ENCODE data around the gene NADSYN1.
"Not testable (repeated sequence)": the region's sequence is repeated elsewhere in the genome, so short reads cannot be mapped to it uniquely, and the experiment has no call there.

NADSYN1 gene

DNA sequence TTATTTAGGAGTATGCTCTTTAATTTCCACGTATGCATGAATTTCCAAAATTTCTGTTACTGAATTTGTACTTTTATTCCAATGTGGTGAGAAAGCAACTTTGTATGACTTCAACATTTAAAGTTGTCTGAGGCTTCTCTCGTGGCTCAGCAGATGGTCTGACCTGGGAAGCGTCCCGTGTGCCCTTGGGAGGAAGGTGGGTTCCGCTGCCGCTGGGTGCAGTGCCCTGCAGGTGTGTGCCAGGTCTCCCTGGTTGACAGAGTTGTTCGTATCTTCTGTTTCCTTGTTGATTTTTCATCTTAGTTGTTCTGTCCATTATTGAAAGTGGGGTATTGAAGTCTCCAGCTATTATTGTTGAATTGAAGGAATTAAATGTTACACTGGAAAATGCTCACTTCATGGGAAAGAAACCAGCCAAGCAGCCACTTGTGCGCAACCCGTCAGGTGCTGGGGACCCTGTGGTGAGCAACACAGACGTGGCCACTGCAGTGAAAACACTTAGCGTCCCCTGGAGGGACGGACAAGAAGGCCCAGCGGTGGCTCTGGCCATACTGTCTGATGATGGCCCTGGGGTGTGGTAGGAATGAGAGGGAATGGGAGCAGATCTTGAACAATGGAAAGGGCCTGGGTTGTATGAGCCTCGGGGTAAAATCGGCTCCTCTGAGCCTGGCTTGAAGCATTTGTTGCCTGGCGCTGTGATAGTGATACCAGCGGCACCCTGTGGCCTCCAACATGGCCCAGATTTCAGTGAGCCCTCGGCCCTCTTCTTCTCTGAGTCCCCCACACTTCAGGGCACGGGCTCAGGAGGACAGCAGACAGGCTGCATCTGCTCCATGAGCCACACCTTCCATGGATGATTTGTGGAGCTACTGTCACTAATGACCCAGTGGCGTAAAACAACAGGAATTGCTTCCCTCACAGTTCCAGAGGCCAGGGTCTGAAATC, 42.6 kb downstream of the NADSYN1 start:
- DNase-seq = no peak

DNA sequence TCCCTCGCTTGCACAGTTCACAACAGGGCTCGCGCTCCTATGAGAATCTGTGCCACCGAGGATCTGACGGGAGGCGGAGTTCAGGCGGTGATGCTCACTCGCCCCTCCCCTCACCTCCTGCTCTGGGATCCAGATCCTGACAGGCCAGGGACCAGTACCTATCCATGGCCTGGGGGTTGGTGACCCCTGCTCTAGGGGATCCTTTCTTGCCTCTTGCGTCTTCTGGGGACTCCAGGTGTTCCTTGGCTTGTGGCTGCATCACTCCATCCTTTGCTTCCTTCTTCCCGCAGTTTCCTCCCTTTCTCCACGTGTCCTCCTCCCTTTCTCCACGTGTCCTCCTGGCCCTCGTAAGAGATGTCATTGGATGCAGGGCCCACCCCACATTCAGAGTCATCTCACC, 43.4 kb downstream of the NADSYN1 start:
- no peak for DNase-seq

DNA sequence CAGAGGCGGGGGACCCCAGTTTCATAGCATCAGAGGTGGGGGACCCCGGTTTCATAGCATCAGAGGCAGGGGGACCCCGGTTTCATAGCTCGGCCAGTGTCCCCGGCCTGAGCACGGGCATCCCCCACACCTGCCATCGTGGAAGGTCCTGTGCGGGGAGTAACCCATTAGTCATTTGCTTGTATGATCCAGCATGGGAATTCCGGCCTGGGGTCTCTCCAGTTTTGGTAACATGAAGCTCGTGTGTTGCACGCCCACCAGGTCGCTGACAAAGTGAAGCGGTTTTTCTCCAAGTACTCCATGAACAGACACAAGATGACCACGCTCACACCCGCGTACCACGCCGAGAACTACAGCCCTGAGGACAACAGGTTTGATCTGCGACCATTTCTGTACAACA, 45.1 kb downstream of the NADSYN1 start:
- DNase-seq = no peak

DNA sequence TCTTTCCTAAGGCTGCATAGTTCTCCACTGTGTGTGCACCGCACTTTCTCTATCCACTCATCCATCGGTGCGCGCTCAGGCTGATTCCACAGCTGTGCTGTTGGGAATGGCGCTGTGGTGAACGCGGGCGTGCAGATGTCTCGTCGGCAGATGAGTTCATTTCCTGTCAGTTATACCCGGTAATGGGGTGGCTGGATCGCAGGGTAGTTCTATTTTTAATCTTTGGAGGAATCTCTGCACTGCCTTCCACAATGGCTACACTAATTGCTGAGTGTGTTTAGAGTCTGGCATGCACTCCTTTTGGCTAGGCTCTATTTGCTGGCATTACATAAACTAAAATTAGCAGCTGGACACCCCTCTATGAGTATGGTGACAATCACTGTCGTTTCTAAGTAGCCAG, 46.1 kb downstream of the NADSYN1 start:
- DNase-seq = no peak

DNA sequence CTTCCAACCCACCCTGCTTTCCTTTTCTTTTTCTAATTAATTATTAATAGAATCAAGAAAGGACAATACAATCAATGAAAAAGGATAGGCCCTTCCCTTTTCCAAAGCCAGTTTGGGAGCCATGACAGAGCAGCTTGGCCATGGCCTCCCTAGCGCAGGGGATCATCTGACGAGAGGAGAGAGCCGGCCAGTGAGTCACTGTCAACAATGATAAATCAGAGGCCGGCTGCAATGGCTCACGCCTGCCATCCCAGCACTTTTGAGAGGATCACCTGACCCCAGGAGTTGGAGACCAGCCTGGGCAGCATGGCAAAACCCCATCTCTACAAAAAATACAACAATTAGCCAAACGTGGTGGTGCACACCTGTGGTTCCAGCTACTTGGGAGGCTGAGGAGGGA, 46.5 kb downstream of the NADSYN1 start:
- DNase-seq = no peak

DNA sequence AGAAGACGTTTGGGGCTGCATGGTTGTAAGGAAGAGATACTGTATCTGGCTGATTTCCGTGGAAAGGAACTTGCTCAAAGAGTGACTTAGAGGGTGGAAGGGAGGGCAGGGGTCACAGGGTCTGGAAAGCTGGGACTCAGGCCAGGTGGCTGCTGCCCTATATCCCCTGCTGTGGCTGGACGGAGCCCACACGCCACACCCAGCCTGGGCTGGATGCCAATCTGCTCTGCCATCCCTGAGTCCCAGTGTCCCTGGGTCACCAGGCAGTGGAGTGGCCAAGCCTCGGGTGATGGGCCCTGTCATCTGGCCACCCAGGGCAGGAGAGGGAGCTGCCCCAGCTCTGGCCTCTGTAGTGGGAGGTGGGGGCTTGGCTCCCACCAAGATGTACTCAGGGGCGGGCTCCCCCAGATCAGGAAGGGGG, 47.6 kb downstream of the NADSYN1 start:
- DNase-seq = no peak

DNA sequence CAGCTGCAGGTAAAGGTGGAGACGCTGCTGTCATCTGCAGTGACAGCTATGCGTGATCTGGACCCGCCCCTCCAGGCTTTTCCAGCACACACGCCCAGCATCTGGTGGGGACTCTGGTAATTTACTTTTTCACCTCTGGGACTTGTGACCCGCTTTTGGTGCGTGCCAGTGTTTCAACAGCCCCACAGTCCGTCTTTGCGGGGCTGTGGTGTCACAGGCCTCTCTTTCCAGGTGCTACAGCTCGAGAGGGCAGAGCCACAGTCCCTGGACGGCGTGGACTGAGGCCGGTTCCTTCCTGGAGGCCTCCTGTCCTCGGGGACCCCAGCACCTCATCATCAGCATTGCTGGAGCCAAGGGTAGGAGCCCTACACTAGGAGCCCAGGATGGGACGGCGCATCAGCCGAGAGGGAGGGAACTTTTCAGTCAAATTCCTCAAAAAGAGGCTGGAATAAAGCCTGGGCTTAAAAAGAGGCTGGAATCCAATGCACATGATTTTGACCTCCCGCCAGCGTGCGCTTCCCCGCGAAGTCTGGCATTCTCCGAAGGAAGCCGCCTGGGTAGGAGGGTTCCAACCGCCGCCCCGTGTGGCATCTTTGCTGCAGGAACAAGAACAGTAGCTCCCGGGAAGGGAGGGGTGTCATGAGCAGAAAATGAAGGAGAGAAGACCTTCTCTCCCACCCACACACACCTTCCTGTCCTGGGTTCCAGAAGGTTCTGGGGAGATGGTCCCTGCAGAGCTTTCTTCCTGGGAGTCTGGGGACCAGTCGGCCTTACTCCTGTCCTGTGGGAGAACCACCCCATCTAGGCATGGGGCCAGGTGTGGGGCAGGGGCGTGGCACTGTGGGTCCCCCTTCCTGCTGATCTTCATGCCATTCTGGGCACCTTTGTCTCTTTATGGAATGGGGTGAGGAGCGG, 48.3 kb downstream of the NADSYN1 start:
- no peak for DNase-seq

DNA sequence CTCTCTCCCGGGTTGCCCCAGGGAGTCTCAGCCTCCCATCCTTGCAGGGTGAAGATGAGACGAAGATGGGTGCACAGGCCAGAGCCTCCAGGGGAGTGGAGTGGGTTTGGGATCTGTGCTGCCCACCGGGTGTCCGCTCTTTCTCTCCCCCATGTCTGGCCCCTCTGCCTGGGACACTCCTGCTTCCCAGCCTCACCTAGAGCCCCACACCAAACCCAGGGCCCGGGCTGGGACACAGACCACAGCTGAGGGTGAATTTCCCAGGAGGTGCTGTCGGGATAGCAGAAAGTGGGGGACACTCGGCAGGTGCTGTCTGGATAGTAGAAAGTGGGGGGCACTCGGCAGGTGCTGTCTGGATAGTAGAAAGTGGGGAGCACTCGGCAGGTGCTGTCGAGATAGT, 49.0 kb downstream of the NADSYN1 start:
- no peak for DNase-seq

DNA sequence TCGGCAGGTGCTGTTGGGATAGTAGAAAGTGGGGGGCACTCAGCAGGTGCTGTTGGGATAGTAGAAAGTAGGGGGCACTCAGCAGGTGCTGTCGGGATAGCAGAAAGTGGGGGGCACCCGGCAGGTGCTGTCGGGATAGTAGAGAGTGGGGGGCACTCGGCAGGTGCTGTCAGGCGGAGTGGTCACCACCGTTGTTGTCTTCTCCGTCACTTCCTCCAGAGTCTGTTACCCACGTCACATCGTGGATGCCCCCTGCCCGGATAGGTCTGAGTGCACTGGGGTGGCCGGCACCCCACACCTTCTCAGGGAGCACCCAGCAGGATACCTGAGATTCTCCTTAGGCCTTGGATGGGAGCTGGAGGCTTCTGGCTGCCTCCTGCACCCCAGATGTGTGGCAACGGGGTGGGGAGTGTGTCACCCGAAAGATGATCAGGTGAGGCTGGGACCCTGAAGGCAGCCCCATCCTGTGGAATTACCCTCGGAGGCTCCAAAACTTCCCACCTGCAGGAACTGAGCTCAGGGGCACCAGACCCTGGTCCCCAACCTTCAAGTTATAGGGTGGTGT, 50.0 kb downstream of the NADSYN1 start:
- no peak for DNase-seq

DNA sequence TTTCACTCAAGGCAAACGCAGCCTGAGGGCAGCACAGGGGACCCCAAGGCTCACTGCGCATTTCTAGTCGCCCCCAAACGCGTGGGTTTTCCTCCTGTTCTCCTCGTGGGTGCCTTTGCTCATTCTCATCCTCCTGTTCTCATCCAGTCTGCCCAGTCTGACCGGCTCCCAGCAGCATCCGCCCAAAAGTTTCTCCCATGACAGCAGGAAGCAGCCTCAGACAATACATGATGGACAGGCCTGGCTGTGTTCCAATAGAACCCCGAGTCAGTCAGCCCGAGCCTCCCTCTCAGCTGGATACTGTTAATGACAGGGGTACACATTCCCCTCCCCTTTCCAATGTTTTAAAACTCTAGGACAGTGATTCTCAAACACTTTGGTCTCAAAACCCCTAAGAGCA, 51.5 kb downstream of the NADSYN1 start:
- DNase-seq = no peak

DNA sequence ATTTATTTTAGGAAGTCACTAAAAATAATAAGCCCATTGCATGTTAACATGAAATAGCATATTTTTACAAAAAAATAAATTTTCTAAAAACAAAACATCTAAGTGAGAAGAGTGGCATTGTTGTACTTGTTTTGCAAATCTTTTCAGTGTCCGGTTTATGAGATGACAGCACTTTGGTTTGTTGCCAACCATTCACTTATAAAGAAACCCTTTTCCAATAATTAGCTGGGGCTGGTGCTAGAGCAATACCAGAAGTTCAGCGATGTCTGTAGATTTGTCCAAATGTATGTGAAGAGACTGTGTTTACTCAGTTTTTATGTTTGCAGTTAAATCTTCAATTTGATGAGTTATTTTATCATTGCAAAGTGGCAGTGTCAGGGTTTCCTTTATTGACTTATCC, 52.0 kb downstream of the NADSYN1 start:
- DNase-seq = no peak

DNA sequence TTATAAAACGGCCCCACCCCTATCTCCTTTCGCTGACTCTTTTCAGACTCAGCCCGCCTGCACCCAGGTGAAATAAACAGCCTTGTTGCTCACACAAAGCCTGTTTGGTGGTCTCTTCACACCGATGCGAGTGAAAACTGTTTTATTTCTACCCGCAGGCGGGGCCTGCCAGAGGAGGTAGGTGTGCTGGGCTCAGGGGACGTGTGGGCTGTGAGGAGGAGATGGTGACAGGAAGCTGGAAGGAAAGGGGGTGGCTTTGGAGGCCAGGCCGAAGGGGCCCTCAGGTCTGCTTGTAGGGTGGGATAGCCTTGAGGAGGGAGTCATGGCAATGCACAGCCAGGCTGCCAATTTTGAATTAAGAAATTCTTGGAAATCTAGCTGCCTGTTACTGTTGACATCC, 52.8 kb downstream of the NADSYN1 start:
- no peak for DNase-seq

DNA sequence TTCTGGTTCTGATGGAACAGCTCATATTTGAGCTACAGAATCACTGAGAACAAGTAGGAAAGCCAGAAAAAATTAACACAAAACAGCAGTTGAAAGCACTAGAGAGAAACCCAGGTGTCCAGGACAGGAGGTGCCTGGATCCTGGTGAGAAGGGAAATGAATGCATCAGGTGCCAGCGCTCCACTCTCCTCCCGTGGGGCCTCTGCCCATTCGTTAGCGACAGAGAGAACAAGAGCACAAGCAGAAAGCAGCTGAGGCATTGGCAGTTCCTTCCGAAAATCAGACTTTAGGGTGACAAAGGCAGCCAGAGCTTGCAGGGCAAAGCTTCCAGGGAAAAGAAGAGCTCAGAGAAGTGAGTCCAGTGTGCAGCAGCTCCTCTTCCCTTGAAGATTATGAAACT, 54.1 kb downstream of the NADSYN1 start:
- DNase-seq = no peak

DNA sequence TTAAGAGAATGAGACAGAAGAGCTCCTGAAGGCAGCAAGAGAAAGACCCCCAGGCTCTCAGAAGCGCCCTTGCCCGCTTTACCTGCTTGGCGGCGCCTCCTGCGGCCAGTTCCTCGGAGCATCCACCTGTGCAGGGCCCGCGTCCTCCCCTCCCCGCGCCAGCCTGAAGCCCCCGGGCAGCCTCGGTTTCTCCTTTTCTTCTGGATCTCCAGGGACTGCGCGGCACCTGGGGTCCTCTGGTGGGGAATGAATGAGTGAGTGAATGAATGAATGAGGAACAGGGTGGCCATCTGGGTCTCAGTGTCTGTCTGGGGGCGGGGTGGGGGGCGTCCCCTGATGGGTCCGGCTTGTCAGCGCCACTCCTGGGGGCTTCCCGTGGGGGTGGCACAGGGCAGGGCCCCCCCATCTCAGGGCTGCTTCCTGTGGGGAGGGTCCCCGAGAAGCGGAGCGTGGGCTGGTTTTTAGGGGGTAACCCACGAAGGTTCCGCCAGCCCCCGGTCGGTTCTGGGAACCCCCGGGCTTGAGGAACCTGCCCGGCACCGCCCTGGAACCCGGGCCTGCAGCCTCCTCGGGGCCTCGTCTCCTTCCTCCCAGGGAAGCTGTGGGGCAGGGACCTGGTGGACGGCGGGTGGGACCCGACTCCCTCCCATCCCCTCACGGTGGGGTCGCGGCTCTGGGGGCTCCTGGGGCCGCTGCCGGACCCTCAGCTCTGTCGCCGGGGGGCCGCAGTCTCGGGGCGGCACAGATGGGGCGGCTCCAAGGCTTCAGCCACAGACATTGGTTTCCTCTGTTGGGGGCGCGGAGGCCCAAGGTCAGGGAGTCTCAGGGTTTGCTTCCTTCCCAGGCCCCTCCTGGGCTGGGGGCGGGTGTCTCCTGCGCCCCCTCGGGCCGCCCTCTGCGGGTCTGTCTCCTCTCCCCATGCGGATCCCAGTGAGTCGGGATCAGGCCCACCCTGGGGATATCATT, 65.8 kb downstream of the NADSYN1 start:
- DNase-seq = no peak

DNA sequence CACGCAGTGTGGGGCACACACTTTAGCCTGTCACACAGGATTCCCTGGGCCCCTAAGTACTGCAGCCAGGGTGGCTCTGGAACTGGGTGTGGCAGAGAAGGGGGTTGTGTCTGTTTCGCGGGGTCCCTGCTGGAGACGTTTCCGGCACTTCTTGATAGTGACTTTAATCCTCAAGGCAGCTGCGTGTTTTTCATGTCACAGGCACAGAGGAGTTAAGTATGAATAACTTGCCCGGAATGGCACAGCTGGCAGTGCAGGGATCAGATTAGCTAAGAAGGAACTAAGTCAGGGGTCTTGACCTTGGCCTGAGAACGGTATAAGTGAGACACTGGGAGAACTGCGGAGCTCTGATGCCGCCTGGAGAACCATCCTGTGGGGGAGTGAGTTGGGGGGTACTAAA, 66.5 kb downstream of the NADSYN1 start:
- DNase-seq = no peak

DNA sequence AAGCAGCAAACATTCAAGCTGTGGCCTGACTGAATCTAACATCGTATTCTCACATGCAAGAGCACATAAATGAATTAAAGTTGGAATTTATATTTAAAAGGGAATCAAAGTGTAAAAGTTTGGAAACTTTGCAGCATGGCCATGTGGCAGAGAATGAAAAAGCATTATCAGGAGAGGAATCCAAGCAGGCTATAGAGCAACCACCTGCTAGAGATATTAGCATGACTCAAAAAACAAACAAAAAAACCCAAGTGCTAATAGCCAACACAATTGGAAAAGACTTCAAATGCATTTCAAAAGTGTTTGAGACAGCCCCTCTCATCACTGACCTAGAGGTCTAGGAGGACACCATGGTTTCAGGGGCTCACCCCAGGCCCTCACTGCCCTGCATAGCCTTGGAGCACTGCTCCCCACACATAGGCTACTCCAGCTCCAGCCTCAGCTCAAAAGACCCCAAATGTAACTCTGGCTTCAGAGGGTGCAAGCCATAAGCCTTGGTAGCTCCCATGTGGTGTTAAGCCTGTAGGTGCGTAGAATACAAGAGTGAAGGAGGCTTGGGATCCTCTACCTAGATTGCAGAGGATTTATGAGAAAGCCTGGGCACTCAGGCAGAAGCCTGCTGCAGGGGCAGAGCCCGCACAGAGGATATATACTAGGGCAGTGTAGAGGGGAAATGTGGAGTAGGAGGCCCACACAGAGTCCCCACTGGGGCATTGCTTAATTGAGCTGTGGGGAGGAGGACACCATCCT, 72.4 kb downstream of the NADSYN1 start:
- no peak for DNase-seq

DNA sequence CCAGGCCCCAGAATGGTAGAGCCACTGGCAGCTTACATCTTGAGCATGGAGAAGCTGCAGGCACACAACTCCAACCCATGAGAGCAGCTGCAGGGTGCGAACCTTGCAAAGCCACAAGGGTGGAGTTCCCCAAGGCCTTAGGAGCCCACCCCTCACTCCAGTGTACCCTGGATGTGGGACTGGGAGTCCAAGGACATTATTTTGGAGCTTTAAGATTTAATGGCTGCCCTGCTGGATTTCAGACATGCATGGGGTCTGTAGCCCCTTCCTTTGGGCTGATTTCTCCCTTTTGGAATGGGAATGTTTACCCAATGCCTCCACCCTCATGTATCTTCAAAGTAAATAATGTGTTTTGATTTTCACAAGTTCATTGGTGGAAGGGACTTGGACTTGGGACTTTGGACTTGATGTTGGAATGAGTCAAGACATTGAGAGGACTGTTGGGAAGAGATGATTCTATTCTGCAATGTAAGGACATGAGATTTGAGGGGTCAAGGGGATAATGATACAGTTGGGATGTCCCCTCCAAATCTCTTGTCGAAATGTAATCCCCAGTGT, 73.0 kb downstream of the NADSYN1 start:
- DNase-seq = no peak

DNA sequence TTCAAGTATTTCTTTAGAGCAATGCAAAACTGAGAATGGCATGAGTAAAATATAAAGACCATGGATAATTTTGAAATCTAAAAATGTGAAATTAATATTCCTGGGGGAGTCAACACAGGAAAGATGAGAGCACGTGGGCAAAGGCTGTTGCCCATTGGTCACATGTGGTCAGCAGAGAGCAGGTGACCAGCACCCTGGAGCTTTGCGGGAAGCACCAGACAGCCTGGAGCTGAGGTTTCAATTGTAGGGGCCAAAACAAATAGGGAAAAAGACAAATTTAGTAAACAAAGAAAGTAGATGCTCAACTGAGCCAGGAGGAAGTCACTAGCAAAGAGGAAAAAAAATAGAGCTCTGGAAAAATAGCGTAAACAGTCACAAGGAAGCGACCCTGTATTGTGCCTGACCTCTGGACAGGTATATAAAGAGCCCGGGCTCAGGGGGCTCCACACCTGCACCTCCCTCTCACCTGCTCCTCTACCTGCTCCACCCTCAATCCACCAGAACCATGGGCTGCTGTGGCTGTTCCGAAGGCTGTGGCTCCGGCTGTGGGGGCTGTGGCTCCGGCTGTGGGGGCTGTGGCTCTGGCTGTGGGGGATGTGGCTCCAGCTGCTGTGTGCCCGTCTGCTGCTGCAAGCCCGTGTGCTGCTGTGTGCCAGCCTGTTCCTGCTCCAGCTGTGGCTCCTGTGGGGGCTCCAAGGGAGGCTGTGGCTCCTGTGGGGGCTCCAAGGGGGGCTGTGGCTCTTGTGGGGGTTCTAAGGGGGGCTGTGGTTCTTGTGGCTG, 74.0 kb downstream of the NADSYN1 start, which contains the start of gene KRTAP5-7:
Gene KRTAP5-7, plus strand, starts transcription at position 472 of the 780 bp plus-strand sequence. Its CDS starts 34 bp downstream, at position 506.
- DNase-seq = not testable (repeated sequence)

DNA sequence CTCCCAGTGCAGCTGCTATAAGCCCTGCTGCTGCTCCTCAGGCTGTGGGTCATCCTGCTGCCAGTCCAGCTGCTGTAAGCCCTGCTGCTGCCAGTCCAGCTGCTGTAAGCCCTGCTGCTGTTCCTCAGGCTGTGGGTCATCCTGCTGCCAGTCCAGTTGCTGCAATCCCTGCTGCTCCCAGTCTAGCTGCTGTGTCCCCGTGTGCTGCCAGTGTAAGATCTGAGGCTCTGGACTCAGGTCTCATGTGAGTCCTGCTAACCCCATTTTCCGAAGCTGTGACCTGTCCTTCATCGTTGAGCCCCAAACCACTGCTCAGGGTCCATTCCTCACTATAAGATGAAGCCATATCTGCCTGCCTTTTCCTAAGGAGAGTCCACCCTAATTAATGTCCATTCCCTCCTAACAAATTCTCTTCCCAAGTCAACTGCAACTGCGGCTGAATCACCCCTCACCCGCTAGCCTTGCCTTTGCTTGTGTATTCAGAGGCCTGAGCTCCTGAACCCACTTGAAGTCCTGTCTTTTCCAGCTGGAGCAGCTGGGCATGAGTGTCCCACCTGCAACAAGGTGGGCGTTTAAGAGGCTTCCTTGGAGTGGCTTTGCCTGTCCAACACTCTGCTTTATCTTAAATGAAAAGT, 74.7 kb downstream of the NADSYN1 start:
- DNase-seq = no peak

DNA sequence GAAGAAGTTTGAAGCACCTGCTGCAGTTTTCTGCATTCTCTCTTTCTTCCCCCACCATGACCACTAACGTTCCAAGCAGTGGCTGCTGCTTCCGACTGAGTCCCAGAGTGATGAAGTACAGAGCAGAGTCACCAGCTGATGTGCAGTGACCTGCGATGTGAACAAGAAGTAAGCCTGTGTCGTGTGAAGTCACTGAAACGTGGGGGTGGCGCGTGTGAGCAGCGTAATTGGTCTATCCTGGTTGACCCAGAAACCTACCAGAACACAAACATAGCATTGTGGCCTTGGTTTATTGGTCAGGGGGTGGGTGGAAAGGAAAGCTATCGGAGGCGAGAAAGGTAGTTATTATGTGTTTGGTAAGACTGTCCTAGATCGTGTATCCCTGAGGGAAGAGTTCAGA, 77.6 kb downstream of the NADSYN1 start:
- no peak for DNase-seq
